Measurements from ENCODE around the gene ACKR2.

ACKR2 gene

DNA sequence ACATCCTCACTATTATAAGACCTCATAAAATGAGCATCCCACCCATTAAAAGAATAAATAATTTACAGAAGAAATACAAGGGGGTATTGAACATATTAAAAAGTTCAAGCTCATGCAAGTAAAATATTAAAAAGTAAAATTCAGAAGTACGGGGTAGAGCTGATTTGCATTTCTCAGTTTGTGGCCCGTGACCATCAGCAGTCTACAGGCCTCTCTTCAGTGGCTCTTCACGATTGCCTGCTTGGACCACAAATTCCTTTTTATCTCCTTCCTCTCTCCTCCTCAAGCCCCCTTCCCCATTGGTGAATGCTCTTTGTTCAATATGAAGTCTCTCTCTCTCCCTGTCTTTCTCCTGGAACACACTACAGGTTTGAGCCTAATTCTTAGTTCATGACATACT is 47.3 kb downstream of the ACKR2 start:
- no peak overlapping the region for H3K4me3 ChIP-seq (ENCODE audit: low read depth, low read length)
- CTCF ChIA-PET: interaction anchor here (0.7 kb wide), 1 partner anchor 25 kb away, joined by 4 read pairs; no protein-coding TSS in a partner anchor

DNA sequence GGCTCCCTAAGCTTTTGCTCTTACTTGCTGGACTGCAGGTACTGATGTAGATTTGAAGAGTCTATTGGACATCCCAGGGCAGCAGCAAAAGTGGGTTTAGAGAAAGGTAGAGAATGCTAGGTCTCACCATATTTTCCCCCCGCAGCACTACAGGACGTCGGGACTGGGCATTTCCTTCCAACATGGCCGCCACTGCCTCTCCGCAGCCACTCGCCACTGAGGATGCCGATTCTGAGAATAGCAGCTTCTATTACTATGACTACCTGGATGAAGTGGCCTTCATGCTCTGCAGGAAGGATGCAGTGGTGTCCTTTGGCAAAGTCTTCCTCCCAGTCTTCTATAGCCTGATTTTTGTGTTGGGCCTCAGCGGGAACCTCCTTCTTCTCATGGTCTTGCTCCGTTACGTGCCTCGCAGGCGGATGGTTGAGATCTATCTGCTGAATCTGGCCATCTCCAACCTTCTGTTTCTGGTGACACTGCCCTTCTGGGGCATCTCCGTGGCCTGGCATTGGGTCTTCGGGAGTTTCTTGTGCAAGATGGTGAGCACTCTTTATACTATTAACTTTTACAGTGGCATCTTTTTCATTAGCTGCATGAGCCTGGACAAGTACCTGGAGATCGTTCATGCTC is 55.2 kb downstream of the ACKR2 start:
- ChIA-PET CTCF (interaction anchor here (0.5 to 0.6 kb wide), 2 partner anchors 211 to 275 kb away, joined by 3 to 4 read pairs; no protein-coding TSS in a partner anchor), POLR2A (no interaction called here)
- no peaks in the 10 kb centered on the region for H3K36me3 ChIP-seq (ENCODE audit: control insufficient read depth in 2 of 2, insufficient read depth in 1 of 2, low read length in 2 of 2)
- H3K4me3 ChIP-seq (ENCODE audit: low read depth, low read length): no peak overlapping the region
- no peaks in the 10 kb centered on the region for H3K4me1 ChIP-seq (ENCODE audit: control insufficient read depth, insufficient read depth, low read length)
- no peak overlapping the region for H3K27ac ChIP-seq (ENCODE audit: extremely low read depth, low read depth, low read length)
- TF ChIP-seq, protein P1, sequence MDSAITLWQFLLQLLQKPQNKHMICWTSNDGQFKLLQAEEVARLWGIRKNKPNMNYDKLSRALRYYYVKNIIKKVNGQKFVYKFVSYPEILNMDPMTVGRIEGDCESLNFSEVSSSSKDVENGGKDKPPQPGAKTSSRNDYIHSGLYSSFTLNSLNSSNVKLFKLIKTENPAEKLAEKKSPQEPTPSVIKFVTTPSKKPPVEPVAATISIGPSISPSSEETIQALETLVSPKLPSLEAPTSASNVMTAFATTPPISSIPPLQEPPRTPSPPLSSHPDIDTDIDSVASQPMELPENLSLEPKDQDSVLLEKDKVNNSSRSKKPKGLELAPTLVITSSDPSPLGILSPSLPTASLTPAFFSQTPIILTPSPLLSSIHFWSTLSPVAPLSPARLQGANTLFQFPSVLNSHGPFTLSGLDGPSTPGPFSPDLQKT (IDR thresholded peaks at IDR 0.05; ENCODE audit: borderline replicate concordance, low read depth, low read length): no peak
- TF ChIP-seq PRDM1 (tag by site-specific recombination; IDR thresholded peaks at IDR 0.05) (no peak), ZNF155 (tag by site-specific recombination; IDR thresholded peaks at IDR 0.05) (no peak), ZNF629 (tag by site-specific recombination; IDR thresholded peaks at IDR 0.05) (no peak), ZNF426 (tag by site-specific recombination; IDR thresholded peaks at IDR 0.05) (no peak), ZNF239 (tag by site-specific recombination; IDR thresholded peaks at IDR 0.05) (no peak), KLF17 (tag by site-specific recombination; IDR thresholded peaks at IDR 0.05) (no peak), KLF8 (tag by site-specific recombination; IDR thresholded peaks at IDR 0.05) (no peak), GLIS2 (tag by site-specific recombination; IDR thresholded peaks at IDR 0.05) (no peak)
- TF ChIP-seq, protein P2, sequence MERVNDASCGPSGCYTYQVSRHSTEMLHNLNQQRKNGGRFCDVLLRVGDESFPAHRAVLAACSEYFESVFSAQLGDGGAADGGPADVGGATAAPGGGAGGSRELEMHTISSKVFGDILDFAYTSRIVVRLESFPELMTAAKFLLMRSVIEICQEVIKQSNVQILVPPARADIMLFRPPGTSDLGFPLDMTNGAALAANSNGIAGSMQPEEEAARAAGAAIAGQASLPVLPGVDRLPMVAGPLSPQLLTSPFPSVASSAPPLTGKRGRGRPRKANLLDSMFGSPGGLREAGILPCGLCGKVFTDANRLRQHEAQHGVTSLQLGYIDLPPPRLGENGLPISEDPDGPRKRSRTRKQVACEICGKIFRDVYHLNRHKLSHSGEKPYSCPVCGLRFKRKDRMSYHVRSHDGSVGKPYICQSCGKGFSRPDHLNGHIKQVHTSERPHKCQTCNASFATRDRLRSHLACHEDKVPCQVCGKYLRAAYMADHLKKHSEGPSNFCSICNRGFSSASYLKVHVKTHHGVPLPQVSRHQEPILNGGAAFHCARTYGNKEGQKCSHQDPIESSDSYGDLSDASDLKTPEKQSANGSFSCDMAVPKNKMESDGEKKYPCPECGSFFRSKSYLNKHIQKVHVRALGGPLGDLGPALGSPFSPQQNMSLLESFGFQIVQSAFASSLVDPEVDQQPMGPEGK (tag by site-specific recombination; IDR thresholded peaks at IDR 0.05): no peak
- TF ChIP-seq, protein P3, sequence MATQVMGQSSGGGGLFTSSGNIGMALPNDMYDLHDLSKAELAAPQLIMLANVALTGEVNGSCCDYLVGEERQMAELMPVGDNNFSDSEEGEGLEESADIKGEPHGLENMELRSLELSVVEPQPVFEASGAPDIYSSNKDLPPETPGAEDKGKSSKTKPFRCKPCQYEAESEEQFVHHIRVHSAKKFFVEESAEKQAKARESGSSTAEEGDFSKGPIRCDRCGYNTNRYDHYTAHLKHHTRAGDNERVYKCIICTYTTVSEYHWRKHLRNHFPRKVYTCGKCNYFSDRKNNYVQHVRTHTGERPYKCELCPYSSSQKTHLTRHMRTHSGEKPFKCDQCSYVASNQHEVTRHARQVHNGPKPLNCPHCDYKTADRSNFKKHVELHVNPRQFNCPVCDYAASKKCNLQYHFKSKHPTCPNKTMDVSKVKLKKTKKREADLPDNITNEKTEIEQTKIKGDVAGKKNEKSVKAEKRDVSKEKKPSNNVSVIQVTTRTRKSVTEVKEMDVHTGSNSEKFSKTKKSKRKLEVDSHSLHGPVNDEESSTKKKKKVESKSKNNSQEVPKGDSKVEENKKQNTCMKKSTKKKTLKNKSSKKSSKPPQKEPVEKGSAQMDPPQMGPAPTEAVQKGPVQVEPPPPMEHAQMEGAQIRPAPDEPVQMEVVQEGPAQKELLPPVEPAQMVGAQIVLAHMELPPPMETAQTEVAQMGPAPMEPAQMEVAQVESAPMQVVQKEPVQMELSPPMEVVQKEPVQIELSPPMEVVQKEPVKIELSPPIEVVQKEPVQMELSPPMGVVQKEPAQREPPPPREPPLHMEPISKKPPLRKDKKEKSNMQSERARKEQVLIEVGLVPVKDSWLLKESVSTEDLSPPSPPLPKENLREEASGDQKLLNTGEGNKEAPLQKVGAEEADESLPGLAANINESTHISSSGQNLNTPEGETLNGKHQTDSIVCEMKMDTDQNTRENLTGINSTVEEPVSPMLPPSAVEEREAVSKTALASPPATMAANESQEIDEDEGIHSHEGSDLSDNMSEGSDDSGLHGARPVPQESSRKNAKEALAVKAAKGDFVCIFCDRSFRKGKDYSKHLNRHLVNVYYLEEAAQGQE (tag by site-specific recombination; IDR thresholded peaks at IDR 0.05): no peak
- no peaks in the 10 kb centered on the region for H3K9me3 ChIP-seq (ENCODE audit: control insufficient read depth, insufficient read depth, low read depth, low read length)

More for the DNA sequence above, 47.3 kb downstream of the ACKR2 start:
- Histone ChIP-seq H3K9me3 (ENCODE audit: control insufficient read depth, insufficient read depth, low read depth, low read length) (no peaks in the 10 kb centered on the region), H3K4me1 (ENCODE audit: control insufficient read depth, insufficient read depth, low read length) (no peaks in the 10 kb centered on the region), H3K36me3 (ENCODE audit: control insufficient read depth in 2 of 2, insufficient read depth in 1 of 2, low read length in 2 of 2) (no peaks in the 10 kb centered on the region), H3K27ac (ENCODE audit: extremely low read depth, low read depth, low read length) (no peak overlapping the region)
- no peak for TF ChIP-seq ZNF324 (tag by site-specific recombination; IDR thresholded peaks at IDR 0.05)
- POLR2A ChIA-PET: no interaction called here

DNA sequence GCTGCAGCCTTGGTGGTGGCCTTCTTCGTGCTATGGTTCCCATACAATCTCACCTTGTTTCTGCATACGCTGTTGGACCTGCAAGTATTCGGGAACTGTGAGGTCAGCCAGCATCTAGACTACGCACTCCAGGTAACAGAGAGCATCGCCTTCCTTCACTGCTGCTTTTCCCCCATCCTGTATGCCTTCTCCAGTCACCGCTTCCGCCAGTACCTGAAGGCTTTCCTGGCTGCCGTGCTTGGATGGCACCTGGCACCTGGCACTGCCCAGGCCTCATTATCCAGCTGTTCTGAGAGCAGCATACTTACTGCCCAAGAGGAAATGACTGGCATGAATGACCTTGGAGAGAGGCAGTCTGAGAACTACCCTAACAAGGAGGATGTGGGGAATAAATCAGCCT is 56.0 kb downstream of the ACKR2 start:
- no peaks in the 10 kb centered on the region for H3K36me3 ChIP-seq (ENCODE audit: control insufficient read depth in 2 of 2, insufficient read depth in 1 of 2, low read length in 2 of 2)
- no peak overlapping the region for H3K27ac ChIP-seq (ENCODE audit: extremely low read depth, low read depth, low read length)
- CTCF ChIA-PET: interaction anchor here (0.6 kb wide), 1 partner anchor 1194 kb away, joined by 4 read pairs; no protein-coding TSS in a partner anchor
- H3K4me3 ChIP-seq (ENCODE audit: low read depth, low read length): no peak overlapping the region
- no peaks in the 10 kb centered on the region for H3K9me3 ChIP-seq (ENCODE audit: control insufficient read depth, insufficient read depth, low read depth, low read length)
- no peaks in the 10 kb centered on the region for H3K4me1 ChIP-seq (ENCODE audit: control insufficient read depth, insufficient read depth, low read length)
- POLR2A ChIA-PET: no interaction called here
- TF ChIP-seq ZBTB1 (tag by site-specific recombination; IDR thresholded peaks at IDR 0.05) (no peak), ZNF221 (tag by site-specific recombination; IDR thresholded peaks at IDR 0.05; ENCODE audit: borderline replicate concordance) (no peak), ZNF423 (tag by site-specific recombination; IDR thresholded peaks at IDR 0.05) (no peak), ZNF433 (tag by site-specific recombination; IDR thresholded peaks at IDR 0.05; ENCODE audit: low read depth) (no peak), ZNF48 (tag by site-specific recombination; IDR thresholded peaks at IDR 0.05) (no peak), ZNF280D (tag by site-specific recombination; IDR thresholded peaks at IDR 0.05) (no peak), EGR2 (tag by site-specific recombination; IDR thresholded peaks at IDR 0.05; ENCODE audit: low read depth) (no peak), RBAK (tag by site-specific recombination; IDR thresholded peaks at IDR 0.05) (no peak), ZNF776 (tag by site-specific recombination; IDR thresholded peaks at IDR 0.05; ENCODE audit: borderline replicate concordance) (no peak)

Measured in HEK293 (cell line).